Endothelial cell of umbilical vein (primary cell): ENCODE data around the gene ADIRF.

ENCODE experiments used
- CTCF ChIP-seq, 2 donors: IDR thresholded peaks; 1 replicate in 1 of 2; 2 replicates in 1 of 2; pipeline ENCODE4 v1.5.1; 2011; ENCODE audit warnings: low read length in 2 of 2, mild to moderate bottlenecking in 2 of 2, moderate library complexity in 2 of 2, control low read depth in 1 of 2, inconsistent platforms in 1 of 2, low read depth in 1 of 2; ENCODE audit not compliant: insufficient read depth in 1 of 2; ENCODE audit errors: extremely low read depth in 1 of 2
- EZH2 ChIP-seq: IDR thresholded peaks from 2 replicates; pipeline ENCODE4 v1.6.1; 2012; ENCODE audit warnings: borderline replicate concordance, low read depth, mild to moderate bottlenecking, moderate library complexity, low read length, inconsistent platforms; ENCODE audit not compliant: severe bottlenecking
- MAX ChIP-seq: IDR thresholded peaks from 2 replicates; pipeline ENCODE4 v1.6.1; 2011; ENCODE audit not compliant: insufficient read depth, insufficient read length
- POLR2A ChIP-seq: IDR thresholded peaks from 2 replicates; pipeline ENCODE4 v1.6.1; 2012; ENCODE audit warnings: low read depth, mild to moderate bottlenecking, control low read depth, low read length
- POLR2AphosphoS5 ChIP-seq: IDR thresholded peaks from 2 replicates; pipeline ENCODE4 v1.6.1; 2012; ENCODE audit warnings: low read depth, mild to moderate bottlenecking, control low read depth, low read length, moderate library complexity; ENCODE audit not compliant: insufficient read depth

GRCh38 chr10:86940677-86941076 lies 27.6 kb upstream of the ADIRF start:
- TF ChIP-seq CTCF (IDR thresholded peaks at IDR 0.05; ENCODE audit: extremely low read depth in 1 of 2, insufficient read depth in 1 of 2, low read depth in 1 of 2, low read length in 2 of 2), result no peak
- TF ChIP-seq EZH2, result no peak
- no peak for TF ChIP-seq POLR2A
- no peak for TF ChIP-seq POLR2AphosphoS5
- TF ChIP-seq MAX, result no peak
